ENCODE data around the gene REXO1.
"Not testable (repeated sequence)": the region's sequence is repeated elsewhere in the genome, so short reads cannot be mapped to it uniquely, and the experiment has no call there.

The REXO1 gene

GRCh38 chr19:1876496-1877279, 28.4 kb upstream of the REXO1 start:
- DNase-seq, result not testable (repeated sequence)

- DNase-seq, result peak; percentile 49
Measured at GRCh38 chr19:1875646-1876495, 27.6 kb upstream of the REXO1 start.

- not testable (repeated sequence) for DNase-seq
Measured at GRCh38 chr19:1875265-1875645, 27.0 kb upstream of the REXO1 start.

GRCh38 chr19:1874554-1875185, 26.4 kb upstream of the REXO1 start:
- DNase-seq, result no peak

GRCh38 chr19:1873524-1874473, 25.5 kb upstream of the REXO1 start:
- DNase-seq, result no peak

GRCh38 chr19:1872807-1873523, 24.7 kb upstream of the REXO1 start:
- DNase-seq, result no peak

GRCh38 chr19:1871630-1872029, 23.3 kb upstream of the REXO1 start:
- DNase-seq, result no peak

GRCh38 chr19:1871140-1871597, 22.9 kb upstream of the REXO1 start:
- no peak for DNase-seq

GRCh38 chr19:1868971-1869370, 20.7 kb upstream of the REXO1 start:
- no peak for DNase-seq

- DNase-seq, result no peak
Measured at GRCh38 chr19:1867349-1867724, 19.1 kb upstream of the REXO1 start.

GRCh38 chr19:1866693-1867348, 18.5 kb upstream of the REXO1 start:
- DNase-seq, result no peak

GRCh38 chr19:1865172-1866010, 17.1 kb upstream of the REXO1 start:
- DNase-seq, result no peak

- DNase-seq, result no peak
Measured at GRCh38 chr19:1864480-1865171, 16.3 kb upstream of the REXO1 start.

- DNase-seq, result peak; percentile 71
Measured at GRCh38 chr19:1863638-1864479, 15.6 kb upstream of the REXO1 start.

- DNase-seq, result no peak
Measured at GRCh38 chr19:1863328-1863637, 15.0 kb upstream of the REXO1 start, which contains the start of gene KLF16. Gene KLF16 (minus strand): TSS chr19:1863579. CDS start chr19:1863497, 82 bp downstream.

- DNase-seq, result no peak
Measured at GRCh38 chr19:1862424-1863327, 14.4 kb upstream of the REXO1 start.

GRCh38 chr19:1862068-1862423, 13.8 kb upstream of the REXO1 start:
- no peak for DNase-seq

- no peak for DNase-seq
Measured at GRCh38 chr19:1861599-1862031, 13.3 kb upstream of the REXO1 start.
